GM12891 (cell line): ENCODE data around the gene FARS2.

Experiments used
- DNase-seq: peaks from one replicate; pipeline ENCODE4 v3.0.0; 2011; ENCODE audit warnings: low spot score; ENCODE audit not compliant: insufficient read length
- FAIRE-seq: peaks from 2 replicates; lab custom pipeline; 2011; peaks lifted over from hg19 to GRCh38; lab: Jason Lieb, UNC
- PAX5 ChIP-seq: IDR thresholded peaks from 2 replicates; pipeline ENCODE4 v1.6.1; 2011; ENCODE audit warnings: low read length, moderate library complexity, mild to moderate bottlenecking; ENCODE audit not compliant: insufficient read depth, severe bottlenecking
- POLR2A ChIP-seq: IDR thresholded peaks from 2 replicates; pipeline ENCODE4 v1.6.1; 2011; ENCODE audit warnings: low read depth, low read length, control low read depth
- POLR2AphosphoS5 ChIP-seq: IDR thresholded peaks from 2 replicates; pipeline ENCODE4 v1.6.1; 2011; ENCODE audit warnings: low read depth, low read length, control low read depth
- POU2F2 ChIP-seq: IDR thresholded peaks from 2 replicates; pipeline ENCODE4 v1.6.1; 2011; ENCODE audit warnings: low read depth, mild to moderate bottlenecking, control low read depth, low read length, moderate library complexity
- SPI1 ChIP-seq: IDR thresholded peaks from 2 replicates; pipeline ENCODE4 v1.6.1; 2011; ENCODE audit warnings: low read depth, low read length, control low read depth
- TAF1 ChIP-seq: IDR thresholded peaks from 2 replicates; pipeline ENCODE4 v1.6.1; 2011; ENCODE audit warnings: low read depth, low read length, control low read depth

The FARS2 gene

GRCh38 chr6:5229356-5229755, 32.0 kb upstream of the FARS2 start:
- DNase-seq (no peak), FAIRE-seq (no peak)
- no peak for TF ChIP-seq POLR2AphosphoS5
- TF ChIP-seq POU2F2, result no peak
- no peak for TF ChIP-seq SPI1
- no peak for TF ChIP-seq TAF1
- no peak for TF ChIP-seq PAX5
- TF ChIP-seq POLR2A, result no peak

DNA sequence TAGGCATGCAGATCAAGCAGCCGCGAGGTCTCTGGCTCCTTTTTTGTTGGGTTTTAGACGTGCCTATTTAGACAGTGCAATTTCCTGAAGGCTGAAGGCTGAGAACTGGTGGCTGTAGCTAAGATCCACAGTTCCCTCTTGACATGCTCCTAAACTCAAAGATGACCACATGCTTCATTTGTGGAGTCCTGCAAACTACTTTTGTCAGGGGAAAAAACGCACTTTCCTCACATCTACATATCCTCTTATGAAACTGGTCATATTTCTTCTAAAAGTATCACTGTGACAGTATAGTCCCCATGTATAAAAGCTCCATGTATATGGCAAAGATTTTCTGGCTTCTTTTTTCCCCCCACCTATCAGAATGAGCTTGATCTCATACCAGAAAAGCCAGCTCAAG, 31.2 kb upstream of the FARS2 start:
- FAIRE-seq (no peak), DNase-seq (no peak)
- TF ChIP-seq TAF1 (no peak), POLR2AphosphoS5 (no peak), SPI1 (no peak), POLR2A (no peak), PAX5 (no peak), POU2F2 (no peak)

DNA sequence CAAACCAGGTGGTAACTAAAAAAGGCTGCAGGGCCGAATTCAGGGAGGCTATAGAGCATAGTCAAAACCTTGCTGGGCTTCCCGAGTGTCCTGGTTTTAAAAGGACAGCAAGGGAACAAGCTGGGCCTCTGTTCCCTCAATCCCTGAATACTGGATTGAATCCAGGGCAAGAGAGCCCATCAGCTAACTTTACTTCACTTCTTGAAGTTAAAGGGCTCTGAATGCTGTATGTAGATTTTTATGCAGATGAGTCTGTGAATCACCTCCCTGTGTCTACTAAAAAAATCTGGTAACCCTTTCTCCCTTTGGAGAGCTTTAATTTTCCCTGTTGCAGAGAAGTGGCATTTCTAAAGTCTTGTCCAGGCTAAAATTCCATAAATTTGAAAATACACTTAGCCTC, 30.0 kb upstream of the FARS2 start:
- no peak for TF ChIP-seq POLR2AphosphoS5
- no peak for TF ChIP-seq SPI1
- TF ChIP-seq POU2F2, result no peak
- no peak for TF ChIP-seq PAX5
- no peak for TF ChIP-seq TAF1
- TF ChIP-seq POLR2A, result no peak
- DNase-seq (no peak), FAIRE-seq (no peak)

DNA sequence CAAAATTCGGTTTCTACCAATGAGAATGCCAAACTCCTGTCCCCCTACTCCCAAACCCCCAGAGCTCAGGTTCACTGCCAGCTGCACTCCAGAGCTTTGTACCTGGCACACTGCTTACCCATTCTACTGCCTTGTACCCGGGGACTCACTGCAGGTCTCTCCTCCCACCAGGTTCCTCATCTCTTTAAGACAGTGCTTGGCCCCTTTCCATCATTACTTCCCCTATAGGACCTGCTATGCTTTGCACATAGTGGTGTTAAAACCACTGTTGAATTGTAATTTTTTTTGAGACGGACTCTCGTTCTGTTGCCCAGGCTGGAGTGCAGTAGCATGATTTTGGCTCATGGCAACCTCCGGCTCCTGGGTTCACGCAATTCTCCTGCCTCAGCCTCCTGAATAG, 26.4 kb upstream of the FARS2 start:
- FAIRE-seq (no peak), DNase-seq (no peak)
- TF ChIP-seq POLR2AphosphoS5 (no peak), PAX5 (no peak), SPI1 (no peak), POU2F2 (no peak), POLR2A (no peak), TAF1 (no peak)

- TF ChIP-seq POLR2A (no peak), POU2F2 (no peak), SPI1 (no peak), TAF1 (no peak), PAX5 (no peak), POLR2AphosphoS5 (no peak)
- DNase-seq (no peak), FAIRE-seq (no peak)
Observed at GRCh38 chr6:5235830-5236229, 25.5 kb upstream of the FARS2 start.

GRCh38 chr6:5237805-5238204, 23.5 kb upstream of the FARS2 start:
- no peak for TF ChIP-seq TAF1
- FAIRE-seq (no peak), DNase-seq (no peak)

GRCh38 chr6:5238336-5238735, 23.0 kb upstream of the FARS2 start:
- FAIRE-seq (no peak), DNase-seq (no peak)
- TF ChIP-seq POU2F2 (no peak), POLR2A (no peak), PAX5 (no peak)

DNA sequence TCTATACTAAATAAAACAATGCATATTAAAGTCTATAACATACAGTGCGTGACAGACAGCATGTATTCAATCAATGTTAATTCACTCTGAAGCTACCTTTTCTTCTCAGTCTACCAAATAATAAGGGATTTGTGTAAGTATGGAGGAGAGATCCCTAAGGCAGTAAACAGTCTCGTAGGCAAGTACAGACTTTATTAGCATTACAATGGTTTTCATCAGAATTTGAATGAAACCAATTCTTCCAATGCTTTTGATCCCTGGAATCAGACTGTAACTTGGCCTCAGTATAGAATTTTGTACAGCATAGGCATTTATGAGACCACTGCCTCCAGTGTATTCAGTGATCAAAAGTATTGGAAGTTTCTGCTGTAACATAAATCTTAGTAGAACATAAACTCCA, 20.1 kb upstream of the FARS2 start:
- TF ChIP-seq PAX5 (no peak), POU2F2 (no peak), TAF1 (no peak), POLR2A (no peak), SPI1 (no peak), POLR2AphosphoS5 (no peak)
- no peak for DNase-seq

DNA sequence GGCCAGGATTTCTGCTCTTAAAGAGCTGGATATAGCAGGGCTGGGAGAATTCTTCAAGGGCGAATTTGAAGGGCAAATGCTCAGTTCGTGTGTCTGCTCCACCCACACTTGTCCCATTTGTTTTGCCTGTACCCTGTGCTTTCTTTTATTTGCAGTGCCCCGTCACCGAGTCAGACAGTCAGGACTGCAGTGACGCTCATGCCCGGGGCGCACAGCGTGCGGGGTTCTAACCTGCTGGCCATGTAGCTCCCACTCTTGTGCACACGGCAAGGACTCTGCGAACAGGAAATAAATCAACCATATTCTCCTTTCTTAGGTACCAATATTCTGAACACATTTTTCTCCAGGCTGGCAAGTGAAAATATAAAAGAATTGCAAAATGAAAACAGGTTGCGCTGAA, 18.2 kb upstream of the FARS2 start:
- no peak for FAIRE-seq
- no peak for TF ChIP-seq POLR2A
- TF ChIP-seq TAF1, result no peak
- no peak for TF ChIP-seq POLR2AphosphoS5
- TF ChIP-seq PAX5, result no peak
- TF ChIP-seq SPI1, result no peak
- no peak for TF ChIP-seq POU2F2
- DNase-seq, result no peak

More for the DNA sequence above, 20.1 kb upstream of the FARS2 start:
- no peak for FAIRE-seq

DNA sequence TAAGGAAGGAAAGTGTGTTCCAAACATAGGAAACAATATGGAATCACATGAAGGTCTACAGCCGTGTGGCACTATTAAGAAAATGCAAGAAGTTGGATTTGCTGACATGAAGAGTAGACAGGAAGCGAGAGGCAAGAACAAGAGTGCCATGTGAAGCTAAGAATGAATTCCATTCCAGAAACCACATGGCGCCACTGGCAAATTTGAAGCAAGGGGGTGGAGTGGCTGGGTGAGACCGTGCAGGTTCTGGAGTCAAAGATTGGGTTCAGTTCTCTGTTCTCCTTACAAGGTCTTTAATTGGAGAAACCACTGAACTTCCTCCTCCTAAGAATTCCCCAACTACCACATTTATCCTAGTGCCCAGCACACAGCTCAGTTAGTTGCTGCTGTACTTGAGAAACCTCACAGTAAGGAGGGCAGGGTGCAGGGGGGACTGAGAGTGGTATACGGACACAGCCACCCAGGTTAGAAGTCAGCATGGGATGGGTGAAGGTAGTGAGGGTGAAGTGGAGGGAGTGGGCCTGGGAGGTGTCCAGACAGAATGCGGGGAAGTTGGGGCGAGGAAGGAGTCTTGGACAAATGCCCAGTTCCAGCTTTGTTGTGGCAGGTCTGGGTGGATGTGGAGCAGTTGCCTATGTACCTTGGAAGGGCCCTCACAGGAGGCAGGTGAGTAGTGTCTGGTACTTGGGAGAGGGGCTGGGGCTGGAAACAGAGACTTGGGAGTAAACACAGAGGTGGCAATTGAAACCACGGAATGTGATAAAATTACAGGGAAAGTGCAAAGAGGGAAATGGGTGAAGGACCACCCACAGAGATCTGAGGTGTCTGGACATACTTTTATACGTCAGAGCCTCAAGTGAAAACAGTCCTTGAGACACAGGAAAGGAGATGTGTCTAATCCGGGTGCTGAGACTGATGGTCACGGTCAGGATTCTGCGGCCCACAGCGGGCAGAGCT, 14.9 kb upstream of the FARS2 start:
- TF ChIP-seq TAF1, result no peak
- no peak for TF ChIP-seq POLR2A
- no peak for TF ChIP-seq PAX5
- TF ChIP-seq POLR2AphosphoS5, result no peak
- no peak for TF ChIP-seq SPI1
- no peak for TF ChIP-seq POU2F2
- DNase-seq (no peak), FAIRE-seq (no peak)
